RWPE2 (cell line): ENCODE measurements around the gene SOX18.

Experiments
- ATAC-seq: fragments of 200-7000 bp; cut with Tn5 transposase; 3 replicates; pipeline ENCODE4 v1.9.1; 2021; ENCODE audit warnings: low read depth
- DNase-seq: peaks from one replicate; pipeline ENCODE4 v3.0.0-alpha.2; 2020; ENCODE audit warnings: low spot score
- H3K27ac ChIP-seq: fragments of 450-650 bp; 2 replicates; pipeline ENCODE4 v1.5.1; 2017; ENCODE audit warnings: mild to moderate bottlenecking; ENCODE audit not compliant: poor library complexity, severe bottlenecking
- H3K27me3 ChIP-seq: fragments of 250-450 bp; sonication (Bioruptor Pico); 2 replicates; pipeline ENCODE4 v1.5.1; 2021; ENCODE audit warnings: mild to moderate bottlenecking, moderate library complexity; ENCODE audit not compliant: insufficient read depth, poor library complexity, severe bottlenecking
- H3K36me3 ChIP-seq: fragments of 250-450 bp; sonication (Bioruptor Pico); 2 replicates; pipeline ENCODE4 v1.5.1; 2020; ENCODE audit warnings: low read depth, mild to moderate bottlenecking, moderate library complexity
- H3K4me1 ChIP-seq: fragments of 250-450 bp; sonication (Bioruptor Pico); 2 replicates; pipeline ENCODE4 v1.5.1; 2021; ENCODE audit warnings: mild to moderate bottlenecking, moderate library complexity; ENCODE audit not compliant: insufficient read depth, poor library complexity, severe bottlenecking
- H3K4me3 ChIP-seq: fragments of 250-450 bp; sonication (Bioruptor Pico); 2 replicates; pipeline ENCODE4 v1.5.1; 2021; ENCODE audit warnings: mild to moderate bottlenecking, moderate library complexity; ENCODE audit not compliant: severe bottlenecking
- H3K9me3 ChIP-seq: fragments of 250-450 bp; sonication (Bioruptor Pico); 2 replicates; pipeline ENCODE4 v1.5.1; 2021; ENCODE audit warnings: mild to moderate bottlenecking, moderate library complexity; ENCODE audit not compliant: severe bottlenecking
- CTCF ChIP-seq: fragments of 450-650 bp; IDR thresholded peaks from one replicate; pipeline ENCODE4 v1.5.1; 2017; ENCODE audit warnings: mild to moderate bottlenecking, moderate library complexity; ENCODE audit not compliant: poor library complexity, severe bottlenecking

SOX18 gene

GRCh38 chr20:64003960-64004725 is 45.3 kb downstream of the SOX18 start:
- no peak for TF ChIP-seq CTCF
- DNase-seq, result no peak
- Histone ChIP-seq H3K27ac (no peak overlapping the region), H3K27me3 (no peaks in the 10 kb centered on the region), H3K36me3 (peaks cover 90% of the 10 kb centered on the region), H3K4me3 (no peak overlapping the region), H3K4me1 (no peaks in the 10 kb centered on the region), H3K9me3 (peaks cover 4% of the 10 kb centered on the region)
- no peak; the same call in 2 of the 3 replicates for ATAC-seq

DNA sequence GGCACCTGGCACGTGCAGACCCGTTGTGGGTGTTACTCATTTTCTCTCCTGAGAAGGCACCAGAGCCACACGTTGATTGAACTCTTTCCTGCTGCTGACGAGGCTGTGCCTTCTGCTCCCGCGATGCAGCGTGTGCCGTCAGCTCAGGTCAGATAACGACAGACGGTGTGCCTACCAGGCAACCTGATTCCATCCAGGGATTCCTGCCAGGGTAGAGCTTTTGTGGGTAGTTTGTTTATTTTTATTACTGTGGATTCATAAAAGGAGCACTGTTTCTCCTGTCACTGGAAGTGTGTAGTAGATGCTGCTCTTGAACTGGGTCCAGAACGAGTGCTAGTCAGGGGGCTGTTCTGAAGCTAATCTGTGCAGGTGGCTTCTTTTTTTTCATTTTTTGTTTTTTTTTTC is 47.8 kb downstream of the SOX18 start:
- no peak for TF ChIP-seq CTCF
- Histone ChIP-seq H3K27ac (no peak overlapping the region), H3K4me3 (no peak overlapping the region), H3K27me3 (no peaks in the 10 kb centered on the region), H3K9me3 (no peaks in the 10 kb centered on the region), H3K36me3 (peaks cover 94% of the 10 kb centered on the region), H3K4me1 (no peaks in the 10 kb centered on the region)
- DNase-seq (no peak), ATAC-seq (no peak; the same call in 2 of the 3 replicates)

DNA sequence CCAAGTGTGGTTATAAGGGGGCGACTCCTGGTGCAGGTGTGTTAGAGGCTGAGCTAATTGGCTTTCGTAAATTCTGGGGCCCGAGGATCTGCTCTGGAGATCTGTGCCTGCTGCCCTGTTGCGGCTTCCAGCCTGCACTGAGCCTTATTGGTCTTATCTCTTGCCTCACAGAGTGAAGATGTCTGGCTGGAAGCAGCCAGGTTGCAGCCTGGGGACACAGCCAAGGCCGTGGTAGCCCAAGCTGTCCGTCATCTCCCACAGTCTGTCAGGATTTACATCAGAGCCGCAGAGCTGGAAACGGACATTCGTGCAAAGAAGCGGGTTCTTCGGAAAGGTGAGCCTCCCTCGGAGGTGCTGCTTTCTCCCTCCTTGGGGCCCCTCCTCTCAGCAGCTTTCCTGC is 48.5 kb downstream of the SOX18 start:
- TF ChIP-seq CTCF, result no peak
- ATAC-seq, result peak; percentile 10; the same call in 1 of the 3 replicates
- Histone ChIP-seq H3K36me3 (peaks cover 97% of the 10 kb centered on the region), H3K4me3 (no peak overlapping the region), H3K9me3 (no peaks in the 10 kb centered on the region), H3K4me1 (no peaks in the 10 kb centered on the region), H3K27me3 (no peaks in the 10 kb centered on the region), H3K27ac (no peak overlapping the region)
- no peak for DNase-seq
